ENCODE measurements around the gene TEN1.
"Not testable (repeated sequence)": the region's sequence is repeated elsewhere in the genome, so short reads cannot be mapped to it uniquely, and the experiment has no call there.

Gene TEN1

DNA sequence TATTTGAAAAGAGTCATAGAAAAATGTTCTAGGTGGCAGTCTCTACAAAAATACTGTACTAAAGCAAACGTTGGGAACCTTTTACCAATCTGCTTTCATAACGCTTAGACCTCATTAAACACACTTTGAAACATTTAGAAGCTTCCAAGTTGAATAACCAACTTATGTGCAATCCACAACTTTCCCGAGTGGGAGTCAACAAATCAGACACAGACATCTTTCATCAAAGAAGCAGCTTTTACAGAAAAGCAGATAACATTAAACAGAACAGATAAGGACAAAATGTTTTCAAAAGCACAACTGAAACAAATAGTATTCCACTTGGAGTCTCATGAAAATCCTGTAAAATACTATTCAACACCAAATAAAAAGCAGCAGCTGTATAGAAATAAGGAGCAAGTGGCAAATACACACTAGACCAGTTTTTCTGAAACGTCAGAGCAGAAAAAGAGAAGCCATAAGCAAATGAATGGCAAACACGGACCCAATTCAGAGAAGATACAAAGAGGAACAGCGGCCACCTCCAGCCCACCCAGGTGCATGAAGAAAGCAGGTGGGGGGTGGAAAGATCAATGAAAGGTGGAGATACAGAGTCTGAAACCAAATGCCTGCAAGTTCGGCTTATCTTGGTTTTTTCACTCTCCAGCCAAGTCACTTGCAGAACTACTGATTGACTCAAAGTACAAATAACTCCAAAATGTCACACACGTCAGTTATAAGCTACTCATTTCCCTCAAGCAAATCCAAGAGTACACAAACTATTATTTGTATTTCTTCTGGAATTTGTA lies 19.8 kb upstream of the TEN1 start:
- Histone ChIP-seq H3K4me1 (ENCODE audit: low read length) (no peaks in the 10 kb centered on the region), H3K79me2 (ENCODE audit: low read length) (no peaks in the 10 kb centered on the region), H3K4me3 (ENCODE audit: low read length) (no peak overlapping the region), H3K36me3 (replicated peaks; ENCODE audit: low read depth, low read length) (peaks cover 4% of the 10 kb centered on the region), H2AFZ (ENCODE audit: low read depth, low read length) (no peak overlapping the region), H3K4me2 (ENCODE audit: low read length) (no peak overlapping the region), H3K27ac (ENCODE audit: low read length) (no peak overlapping the region), H3K9me3 (ENCODE audit: insufficient read depth, low read length) (no peaks in the 10 kb centered on the region), H3K9ac (ENCODE audit: low read length) (no peak overlapping the region), H4K20me1 (ENCODE audit: insufficient read depth, low read length) (no peaks in the 10 kb centered on the region), H3K27me3 (ENCODE audit: low read depth, low read length) (no peaks in the 10 kb centered on the region)
- TF ChIP-seq EZH2phosphoT487 (IDR thresholded peaks at IDR 0.05; ENCODE audit: low read depth) (no peak), CTCF (IDR thresholded peaks at IDR 0.05; ENCODE audit: low read depth, low read length) (no peak)

GRCh38 chr17:75959839-75960511 lies 19.1 kb upstream of the TEN1 start:
- no peaks in the 10 kb centered on the region for H3K4me1 ChIP-seq (ENCODE audit: low read length)
- H3K27ac ChIP-seq (ENCODE audit: low read length) = no peak overlapping the region
- H2AFZ ChIP-seq (ENCODE audit: low read depth, low read length) = no peak overlapping the region
- H3K27me3 ChIP-seq (ENCODE audit: low read depth, low read length) = no peaks in the 10 kb centered on the region
- no peak overlapping the region for H3K4me2 ChIP-seq (ENCODE audit: low read length)
- H3K36me3 ChIP-seq (replicated peaks; ENCODE audit: low read depth, low read length) = peaks cover 4% of the 10 kb centered on the region
- no peak overlapping the region for H3K4me3 ChIP-seq (ENCODE audit: low read length)
- no peaks in the 10 kb centered on the region for H3K9me3 ChIP-seq (ENCODE audit: insufficient read depth, low read length)
- H4K20me1 ChIP-seq (ENCODE audit: insufficient read depth, low read length) = no peaks in the 10 kb centered on the region
- no peak overlapping the region for H3K9ac ChIP-seq (ENCODE audit: low read length)
- H3K79me2 ChIP-seq (ENCODE audit: low read length) = no peaks in the 10 kb centered on the region
- no peak for TF ChIP-seq EZH2phosphoT487 (IDR thresholded peaks at IDR 0.05; ENCODE audit: low read depth)
- TF ChIP-seq CTCF (IDR thresholded peaks at IDR 0.05; ENCODE audit: low read depth, low read length) = no peak

DNA sequence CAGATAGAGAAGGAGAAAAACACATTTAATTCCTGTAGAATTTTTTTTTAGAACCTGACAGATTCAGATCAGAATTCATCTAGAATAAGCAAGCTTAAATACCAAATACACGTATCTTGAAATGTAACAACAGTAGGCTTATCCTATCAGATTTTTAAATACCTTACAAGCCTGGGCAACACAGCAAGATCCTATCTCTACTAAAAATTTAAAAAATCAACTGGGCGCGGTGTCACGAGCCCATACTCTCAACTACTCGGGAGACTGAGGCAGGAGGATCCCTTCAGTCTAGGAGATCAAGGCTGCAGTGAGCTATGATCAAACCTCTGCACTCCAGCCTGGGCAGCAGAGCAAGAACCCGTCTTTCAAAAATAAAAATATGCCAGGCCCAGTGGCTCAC lies 13.6 kb upstream of the TEN1 start:
- Histone ChIP-seq H3K79me2 (ENCODE audit: low read length) (no peaks in the 10 kb centered on the region), H3K4me2 (ENCODE audit: low read length) (no peak overlapping the region)

DNA sequence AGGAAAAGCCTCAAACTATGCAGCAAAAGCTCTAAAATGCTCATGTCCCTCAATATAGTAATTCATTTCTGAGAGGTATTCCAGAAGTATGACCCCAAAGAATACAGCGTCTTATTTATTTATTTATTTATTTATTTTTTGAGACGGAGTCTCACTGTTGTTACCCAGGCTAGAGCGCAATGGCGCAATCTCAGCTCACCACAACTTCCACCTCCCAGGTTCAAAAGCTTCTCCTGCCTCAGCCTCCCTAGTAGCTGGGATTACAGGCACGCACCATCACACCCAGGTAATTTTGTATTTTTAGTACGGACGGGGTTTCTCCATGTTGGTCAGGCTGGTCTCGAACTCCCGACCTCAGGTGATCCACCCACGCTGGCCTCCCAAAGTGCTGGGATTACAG lies 10.0 kb upstream of the TEN1 start:
- H4K20me1 ChIP-seq (ENCODE audit: insufficient read depth, low read length); H3K79me2 ChIP-seq (ENCODE audit: low read length); H3K4me1 ChIP-seq (ENCODE audit: low read length); H3K4me2 ChIP-seq (ENCODE audit: low read length); H3K36me3 ChIP-seq (replicated peaks; ENCODE audit: low read depth, low read length); H3K9me3 ChIP-seq (ENCODE audit: insufficient read depth, low read length); H3K27me3 ChIP-seq (ENCODE audit: low read depth, low read length); H3K9ac ChIP-seq (ENCODE audit: low read length); H2AFZ ChIP-seq (ENCODE audit: low read depth, low read length); H3K4me3 ChIP-seq (ENCODE audit: low read length); H3K27ac ChIP-seq (ENCODE audit: low read length): not testable (repeated sequence)

More for the DNA sequence above, 13.6 kb upstream of the TEN1 start:
- H3K27me3 ChIP-seq (ENCODE audit: low read depth, low read length) = no peaks in the 10 kb centered on the region
- H3K27ac ChIP-seq (ENCODE audit: low read length) = no peak overlapping the region
- TF ChIP-seq CTCF (IDR thresholded peaks at IDR 0.05; ENCODE audit: low read depth, low read length) (no peak), EZH2phosphoT487 (IDR thresholded peaks at IDR 0.05; ENCODE audit: low read depth) (no peak)
- no peaks in the 10 kb centered on the region for H3K36me3 ChIP-seq (replicated peaks; ENCODE audit: low read depth, low read length)
- H2AFZ ChIP-seq (ENCODE audit: low read depth, low read length) = no peak overlapping the region
- H3K4me1 ChIP-seq (ENCODE audit: low read length) = no peaks in the 10 kb centered on the region
- no peak overlapping the region for H3K4me3 ChIP-seq (ENCODE audit: low read length)
- no peaks in the 10 kb centered on the region for H3K9me3 ChIP-seq (ENCODE audit: insufficient read depth, low read length)
- no peaks in the 10 kb centered on the region for H4K20me1 ChIP-seq (ENCODE audit: insufficient read depth, low read length)
- H3K9ac ChIP-seq (ENCODE audit: low read length) = no peak overlapping the region
